NCI-H69 (cell line): ENCODE results near the gene SAP30.

Source experiments
- DNase-seq: peaks from one replicate; lab custom pipeline; 2025; lab: John Stamatoyannopoulos, UW

SAP30 gene

DNA sequence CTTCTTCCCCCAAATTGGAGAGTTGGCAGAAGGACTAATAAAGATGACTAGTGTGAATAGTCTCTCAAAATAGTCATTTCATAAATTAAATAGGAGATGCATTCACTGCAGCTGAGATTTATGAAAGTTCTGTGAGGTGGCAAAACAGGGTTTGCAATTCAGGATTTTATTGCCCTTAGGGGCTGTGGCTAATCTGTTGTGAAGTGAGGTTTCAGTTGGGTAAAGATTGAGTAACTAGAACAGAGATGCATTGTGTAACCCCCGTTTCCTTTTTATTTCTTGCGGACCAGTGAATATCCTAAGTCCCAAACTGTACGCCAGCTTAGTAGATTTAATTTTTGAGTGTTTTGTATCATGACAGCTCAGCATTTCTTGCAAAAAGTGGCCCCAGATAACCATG is 44.3 kb downstream of the SAP30 start:
- no peak for DNase-seq

DNA sequence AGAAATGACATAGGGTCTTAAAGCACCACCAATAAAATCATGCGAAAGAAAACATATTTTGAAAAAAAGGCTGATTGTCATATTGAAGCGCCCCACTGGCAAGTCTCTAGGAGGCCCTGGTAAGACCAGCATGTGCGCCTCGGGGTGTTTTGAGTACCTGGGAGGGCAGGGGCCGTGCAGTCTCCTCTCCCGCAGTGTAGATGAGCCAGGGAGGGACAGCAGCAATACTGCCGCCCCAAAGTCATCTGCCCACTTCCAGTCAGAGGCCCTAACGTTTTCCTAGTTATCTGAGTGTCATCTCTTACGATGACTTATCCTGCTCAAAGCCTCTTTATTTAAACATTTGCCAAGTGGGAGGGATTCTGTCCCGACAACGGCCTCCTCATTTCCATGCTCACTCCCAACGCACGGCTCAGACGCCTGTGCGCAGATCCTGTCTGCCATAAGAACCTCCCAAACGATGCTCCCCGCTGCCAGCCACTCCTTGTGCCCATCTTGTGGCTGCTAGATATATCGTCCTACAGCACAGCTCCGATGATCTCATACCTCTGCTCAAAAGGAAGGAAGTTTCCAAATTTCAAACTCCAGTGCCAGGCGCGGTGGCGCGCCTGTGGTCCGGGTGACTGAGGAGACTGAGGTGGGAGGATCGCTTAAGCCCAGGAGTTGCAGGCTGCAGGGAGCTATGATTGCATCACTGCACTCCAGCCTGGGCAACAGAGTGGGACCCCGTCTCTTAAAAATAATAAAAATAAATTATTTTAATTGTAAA is 45.3 kb downstream of the SAP30 start:
- DNase-seq, result no peak

DNA sequence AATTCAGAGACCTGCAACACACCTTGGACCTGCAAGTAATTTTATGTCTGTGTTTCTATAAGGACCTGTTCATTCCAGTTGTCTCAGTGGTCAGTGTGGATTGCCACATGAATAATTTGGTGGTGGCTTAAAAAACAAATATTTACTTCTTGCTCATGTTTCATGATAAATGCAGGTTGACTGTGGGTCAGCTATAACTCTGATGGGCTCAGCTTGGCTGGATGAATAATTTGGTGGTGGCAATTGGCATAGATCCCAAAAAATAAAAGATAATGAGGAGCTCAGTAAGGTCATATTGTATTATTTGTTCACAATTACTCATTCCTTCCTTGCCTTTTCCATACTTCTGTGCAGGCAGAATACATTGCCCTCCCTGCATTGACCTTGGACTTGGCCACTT is 47.1 kb downstream of the SAP30 start:
- peak; percentile 78 for DNase-seq

DNA sequence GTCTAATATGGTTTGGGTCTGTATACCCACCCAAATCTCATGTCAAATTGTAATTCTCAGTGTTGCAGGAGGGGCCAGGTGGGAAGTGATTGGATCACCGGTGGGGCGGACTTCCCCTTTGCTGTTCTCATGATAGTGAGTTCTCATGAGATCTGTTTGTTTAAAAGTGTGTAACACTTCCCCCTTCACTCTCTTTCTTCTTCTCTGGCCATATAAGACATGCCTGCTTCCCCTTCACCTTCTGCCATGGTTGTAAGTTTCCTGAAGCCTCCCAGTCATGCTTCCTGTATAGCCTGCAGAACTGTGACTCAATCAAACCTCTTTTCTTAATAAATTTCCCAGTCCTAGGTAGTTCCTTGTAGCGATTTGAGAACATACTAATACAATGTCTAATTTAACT is 47.9 kb downstream of the SAP30 start:
- DNase-seq, result no peak

DNA sequence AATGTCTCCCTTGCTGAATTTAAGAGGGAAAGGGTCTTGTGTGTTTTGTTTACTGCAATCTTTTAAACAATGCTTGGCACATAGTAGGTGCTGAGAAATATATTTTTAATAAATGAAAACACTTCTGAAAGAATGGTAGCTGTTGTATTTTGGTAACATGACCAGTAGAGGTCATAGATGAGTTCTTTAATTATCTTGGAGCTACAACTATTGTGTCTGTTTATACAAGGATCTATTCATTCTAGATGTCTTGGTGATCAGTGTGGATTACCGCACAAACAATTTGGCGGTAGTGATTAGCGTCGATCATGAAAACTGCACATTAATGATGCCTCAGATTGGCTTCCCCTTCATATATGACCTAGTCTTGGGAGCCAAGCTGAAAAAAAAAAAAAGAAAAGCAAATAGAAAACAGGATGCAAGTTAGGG is 49.6 kb downstream of the SAP30 start:
- DNase-seq, result peak; percentile 40

DNA sequence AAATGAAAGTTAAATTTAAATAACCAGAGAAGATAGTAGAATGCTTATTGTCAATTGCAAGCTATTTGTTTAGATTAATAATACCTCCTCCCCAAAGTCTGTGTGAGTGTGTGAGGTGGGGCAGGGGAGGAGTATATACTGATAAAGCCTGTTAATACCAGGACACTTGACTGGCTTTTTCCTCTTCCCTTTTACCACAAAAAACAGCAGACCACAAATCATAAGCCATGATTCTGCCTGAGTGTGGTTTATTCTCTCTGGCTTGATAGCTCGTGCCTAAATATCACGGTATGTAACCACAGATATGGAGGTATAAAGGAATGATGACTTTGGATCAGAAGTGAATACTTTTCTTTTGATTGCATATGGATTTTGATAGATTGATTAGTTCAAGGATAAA is 50.0 kb downstream of the SAP30 start:
- no peak for DNase-seq

DNA sequence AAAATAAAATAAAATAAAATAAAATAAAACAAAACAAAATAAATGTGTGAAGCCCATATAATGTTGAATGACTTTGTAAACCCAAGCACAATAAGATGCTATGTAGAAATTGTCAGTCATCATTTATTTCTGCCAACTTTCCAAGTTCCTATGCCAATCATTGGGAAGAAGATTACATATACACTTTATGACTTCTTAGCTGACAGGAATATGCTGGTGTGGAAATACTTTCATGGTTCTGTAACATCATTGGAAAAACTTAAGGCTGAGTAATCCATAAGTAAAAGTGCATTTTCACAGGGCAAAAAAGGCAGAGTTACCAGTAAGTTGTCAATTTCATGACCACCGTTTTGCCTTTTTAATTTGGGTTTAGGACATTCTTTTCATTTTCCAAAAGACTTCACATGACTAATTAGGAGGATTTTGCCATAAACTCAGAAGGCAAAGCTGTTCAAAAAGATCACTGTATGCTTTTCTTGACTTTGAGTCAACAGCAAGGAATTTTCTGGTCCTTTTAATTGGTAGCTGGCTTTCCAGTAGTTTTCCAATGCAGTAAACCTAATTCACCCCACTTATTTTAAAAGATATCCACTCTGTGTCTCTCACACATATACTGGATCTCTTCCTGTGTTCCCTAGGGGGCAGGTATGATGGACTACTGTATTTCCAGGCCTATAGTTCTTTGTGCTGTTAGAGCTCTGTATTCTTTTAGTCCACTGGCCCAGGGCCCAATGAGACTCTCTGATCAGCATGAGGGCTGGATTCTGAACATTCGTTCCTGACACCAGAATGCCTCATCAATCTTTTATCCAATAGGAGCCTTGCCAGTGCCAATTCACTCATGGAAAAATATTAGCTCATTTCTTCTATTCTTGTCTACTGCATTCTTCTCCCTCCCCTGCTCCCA is 54.4 kb downstream of the SAP30 start:
- peak; percentile 26 for DNase-seq

DNA sequence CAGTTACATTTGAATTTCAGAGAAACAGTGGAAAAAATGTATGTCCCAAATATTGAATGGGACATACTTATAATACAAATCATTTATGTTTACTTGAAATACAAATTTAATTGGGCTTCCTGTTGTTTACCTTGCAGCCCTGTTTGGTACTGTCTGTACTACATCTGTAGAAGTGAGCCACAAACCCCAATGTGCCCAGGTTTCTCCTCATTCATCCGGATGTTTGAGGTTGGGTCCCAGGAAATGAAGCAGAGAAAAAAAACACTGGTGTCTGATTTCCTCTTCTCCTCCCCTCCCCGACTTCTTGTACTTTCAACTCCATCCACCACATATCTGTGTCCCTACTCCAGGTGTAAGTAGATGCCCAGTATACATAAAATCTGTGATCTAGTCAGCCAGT is 55.3 kb downstream of the SAP30 start:
- DNase-seq, result no peak
